Epithelial cell of proximal tubule (primary cell): Measurements from ENCODE around the gene NCAPH2. TPM values are rescaled to one million over a fixed set of nuclear protein-coding genes. Genes with fewer than 3 reads are reported as not detected.
"Not testable (repeated sequence)": the region's sequence is repeated elsewhere in the genome, so short reads cannot be mapped to it uniquely, and the experiment has no call there.

Experiments used
- DNase-seq: peaks from one replicate; pipeline ENCODE4 v3.0.0-alpha.2; 2011; ENCODE audit warnings: low read depth
- H3K4me3 ChIP-seq: 2 replicates; pipeline ENCODE4 v1.5.1; 2011; ENCODE audit warnings: low read depth, mild to moderate bottlenecking, low read length
- total RNA-seq: library from RNA; depleted of rRNA; stranded (reverse); fragments of >200 nt; gene quantifications from 2 replicates; pipeline ENCODE4 v1.2.3, GENCODE V29; 2015
- TF ChIP-seq, protein P1 (sequence below): conservative IDR thresholded peaks from 2 replicates; pipeline ENCODE4 v1.5.1; 2012; ENCODE audit warnings: low read depth, mild to moderate bottlenecking, low read length

Gene NCAPH2
- total RNA-seq, 1 donor from 2014 or later, result 69.3 TPM

DNA sequence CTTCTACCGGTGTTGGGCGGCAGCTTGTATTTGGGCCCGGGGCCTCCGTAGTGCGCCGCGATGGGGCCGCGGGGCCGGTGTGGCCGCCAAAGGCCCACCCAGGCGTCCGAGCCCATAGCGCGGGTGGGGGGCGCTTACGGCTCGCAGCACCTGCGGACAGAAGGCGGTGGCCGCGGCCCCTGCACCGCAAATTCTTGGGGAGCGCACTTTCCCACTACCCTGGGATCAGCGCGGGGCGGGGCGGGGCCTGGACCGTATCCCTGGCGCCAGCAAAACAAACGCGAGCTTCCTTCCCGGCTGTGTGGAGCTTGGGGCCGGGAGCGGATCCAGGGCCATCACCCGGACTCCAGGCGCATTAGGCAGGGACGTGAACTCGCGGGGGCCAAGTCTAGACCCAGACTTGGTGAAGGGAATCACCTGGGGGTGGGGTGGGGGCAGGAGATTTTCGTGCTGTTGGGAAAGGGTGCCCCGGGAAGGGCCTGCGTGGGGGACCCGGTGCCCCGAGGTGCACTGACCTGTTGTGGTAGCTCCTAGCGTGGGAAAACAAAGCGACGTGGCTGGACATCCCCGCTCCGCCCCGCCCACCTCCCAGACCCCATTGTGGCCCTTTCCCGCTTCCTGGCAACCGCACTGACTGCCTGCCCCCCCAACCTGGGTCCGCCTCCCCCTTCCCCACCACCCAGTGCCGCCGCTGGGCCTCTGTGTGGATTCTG lies 24.1 kb downstream of the NCAPH2 start:
- H3K4me3 ChIP-seq, result peak overlapping the region; percentile 82
- TF ChIP-seq, protein P1, sequence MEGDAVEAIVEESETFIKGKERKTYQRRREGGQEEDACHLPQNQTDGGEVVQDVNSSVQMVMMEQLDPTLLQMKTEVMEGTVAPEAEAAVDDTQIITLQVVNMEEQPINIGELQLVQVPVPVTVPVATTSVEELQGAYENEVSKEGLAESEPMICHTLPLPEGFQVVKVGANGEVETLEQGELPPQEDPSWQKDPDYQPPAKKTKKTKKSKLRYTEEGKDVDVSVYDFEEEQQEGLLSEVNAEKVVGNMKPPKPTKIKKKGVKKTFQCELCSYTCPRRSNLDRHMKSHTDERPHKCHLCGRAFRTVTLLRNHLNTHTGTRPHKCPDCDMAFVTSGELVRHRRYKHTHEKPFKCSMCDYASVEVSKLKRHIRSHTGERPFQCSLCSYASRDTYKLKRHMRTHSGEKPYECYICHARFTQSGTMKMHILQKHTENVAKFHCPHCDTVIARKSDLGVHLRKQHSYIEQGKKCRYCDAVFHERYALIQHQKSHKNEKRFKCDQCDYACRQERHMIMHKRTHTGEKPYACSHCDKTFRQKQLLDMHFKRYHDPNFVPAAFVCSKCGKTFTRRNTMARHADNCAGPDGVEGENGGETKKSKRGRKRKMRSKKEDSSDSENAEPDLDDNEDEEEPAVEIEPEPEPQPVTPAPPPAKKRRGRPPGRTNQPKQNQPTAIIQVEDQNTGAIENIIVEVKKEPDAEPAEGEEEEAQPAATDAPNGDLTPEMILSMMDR, result no peak
- no peak for DNase-seq

DNA sequence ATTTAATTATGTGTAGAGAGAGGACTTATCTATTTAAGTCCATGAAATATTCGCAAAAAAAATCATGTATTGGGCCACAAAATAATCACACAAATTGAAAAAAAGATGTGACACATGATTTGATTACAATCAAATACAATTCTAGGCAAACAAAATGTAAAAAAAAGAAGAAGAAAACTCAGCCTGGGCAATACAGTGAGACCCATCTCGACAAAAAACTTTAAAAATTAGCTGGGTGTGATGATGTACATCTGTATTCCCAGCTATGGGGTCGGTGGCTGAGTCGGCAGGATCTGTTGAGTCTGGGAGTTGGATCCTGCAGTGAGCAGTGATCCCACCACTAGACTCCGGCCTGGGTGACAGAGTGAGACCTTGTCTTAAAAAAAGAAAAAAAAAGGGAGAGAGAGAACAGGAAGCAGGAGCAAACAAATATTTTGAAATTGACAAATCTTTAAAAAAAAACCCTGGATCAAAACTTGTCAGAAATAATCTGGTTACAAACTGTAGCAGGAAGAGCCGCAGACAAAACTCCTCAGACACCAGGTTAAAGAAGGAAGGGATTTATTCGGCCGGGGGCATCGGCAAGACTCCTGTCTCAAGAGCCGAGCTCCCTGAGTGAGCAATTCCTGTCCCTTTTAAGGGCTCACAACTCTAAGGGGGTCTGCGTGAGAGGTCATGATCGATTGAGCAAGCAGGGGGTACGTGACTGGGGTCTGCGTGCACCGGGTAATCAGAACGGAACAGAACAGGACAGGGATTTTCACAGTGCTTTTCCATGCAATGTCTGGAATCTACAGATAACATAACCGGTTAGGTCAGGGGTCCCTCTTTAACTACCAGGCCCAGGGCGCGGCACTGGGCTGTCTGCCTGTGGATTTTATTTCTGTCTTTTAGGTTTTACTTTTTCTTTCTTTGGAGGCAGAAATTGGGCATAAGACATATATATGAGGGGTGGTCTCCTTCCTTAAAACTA lies 25.1 kb downstream of the NCAPH2 start:
- no peak for DNase-seq
- TF ChIP-seq, protein P1, result no peak
- H3K4me3 ChIP-seq, result peak overlapping the region; percentile 82

DNA sequence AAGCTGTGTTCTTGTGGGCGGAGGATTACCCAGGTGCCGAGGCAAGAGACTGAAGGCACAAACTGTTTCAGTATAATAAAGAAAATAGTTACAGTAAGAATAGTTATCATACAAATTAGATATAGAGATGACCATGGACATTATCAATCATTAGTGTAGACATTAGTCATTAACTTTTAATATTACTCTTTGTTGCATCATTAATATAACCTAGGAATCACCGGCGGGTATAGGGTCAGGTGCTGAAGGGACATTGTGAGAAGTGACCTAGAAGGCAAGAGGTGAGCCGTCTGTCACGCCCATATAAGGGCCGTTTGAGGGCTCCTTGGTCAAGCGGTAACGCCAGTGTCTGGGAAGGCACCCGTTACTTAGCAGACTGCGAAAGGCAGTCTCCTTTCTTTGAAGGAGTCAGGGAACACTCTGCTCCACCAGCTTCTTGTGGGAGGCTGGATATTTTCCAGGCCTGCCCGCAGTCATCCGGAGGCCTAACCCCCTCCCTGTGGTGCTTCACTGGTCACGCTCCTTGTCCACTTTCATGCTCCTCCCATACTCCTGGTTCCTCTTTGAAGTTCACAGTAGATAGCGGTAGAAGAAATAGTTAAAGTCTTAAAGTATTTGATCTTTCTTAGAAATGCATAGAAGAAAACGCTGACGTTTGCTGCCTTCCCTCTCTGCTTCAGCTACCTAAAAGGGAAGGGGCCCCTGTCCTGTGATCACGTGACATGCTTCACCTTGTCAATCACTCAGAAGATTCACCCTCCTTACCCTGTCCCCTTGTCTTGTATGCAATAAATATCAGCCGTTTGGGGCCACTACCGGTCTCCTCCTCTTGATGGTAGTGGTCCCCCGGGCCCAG lies 26.1 kb downstream of the NCAPH2 start:
- DNase-seq, H3K4me3 ChIP-seq: not testable (repeated sequence)

DNA sequence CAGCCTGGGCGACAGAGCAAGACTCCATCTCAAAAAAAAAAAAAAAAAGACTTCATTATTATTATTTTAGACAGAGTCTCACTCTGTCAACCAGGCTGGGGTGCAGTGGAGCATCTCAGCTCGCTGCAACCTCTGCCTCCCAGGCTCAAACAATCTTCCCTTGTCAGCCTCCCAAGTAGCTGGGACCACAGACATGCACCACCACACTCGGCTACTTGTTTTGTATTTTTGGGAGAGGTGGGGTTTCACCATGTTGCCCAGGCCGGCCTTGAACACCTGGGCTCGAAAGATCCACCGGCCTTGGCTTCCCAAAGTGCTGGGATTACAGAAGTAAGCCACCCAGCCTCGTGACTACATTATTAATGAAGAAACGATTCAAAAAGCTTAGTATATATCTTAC lies 27.1 kb downstream of the NCAPH2 start:
- H3K4me3 ChIP-seq, result no peak overlapping the region
- DNase-seq, result no peak
- TF ChIP-seq, protein P1, result no peak

DNA sequence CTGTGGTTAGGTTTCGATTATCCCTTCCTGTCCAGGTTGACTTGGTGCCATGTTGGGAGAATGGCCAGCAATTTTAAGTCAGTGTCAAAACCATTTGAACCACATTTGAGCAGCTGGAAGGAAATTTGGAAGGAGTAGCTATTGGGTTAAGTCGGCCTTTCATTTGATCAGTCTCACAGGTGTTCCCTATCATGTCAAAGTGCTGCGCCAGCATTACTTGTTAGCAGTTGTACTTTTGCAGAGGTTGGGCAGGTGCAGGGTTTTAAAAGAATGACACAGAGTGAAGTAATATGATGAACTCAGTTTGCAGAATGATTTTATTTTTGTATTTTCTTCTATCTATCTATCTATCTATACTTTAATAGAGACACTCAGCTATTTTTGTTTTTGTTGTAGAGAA lies 28.2 kb downstream of the NCAPH2 start:
- TF ChIP-seq, protein P1, result no peak
- DNase-seq, result no peak
- no peak overlapping the region for H3K4me3 ChIP-seq

DNA sequence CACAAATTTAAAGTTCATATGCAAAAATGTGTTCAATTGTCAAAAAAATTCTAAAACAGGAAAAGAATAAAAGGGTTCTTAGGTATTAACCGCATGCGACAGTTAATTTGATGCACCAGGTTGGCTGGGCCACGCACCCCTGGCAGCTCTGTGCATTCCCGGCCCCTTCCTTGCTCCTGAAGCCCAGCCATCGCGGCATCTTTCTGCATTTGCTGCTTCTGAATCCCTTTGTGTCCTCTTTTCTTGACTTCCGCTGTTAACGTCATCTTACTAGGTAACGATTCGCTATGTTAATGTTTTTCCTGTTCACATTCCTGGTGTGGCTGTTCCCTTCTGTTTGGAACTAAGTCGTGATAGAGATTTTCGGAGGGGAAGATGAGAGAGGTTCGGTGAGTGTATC lies 29.7 kb downstream of the NCAPH2 start:
- DNase-seq, result no peak
- TF ChIP-seq, protein P1, result no peak

DNA sequence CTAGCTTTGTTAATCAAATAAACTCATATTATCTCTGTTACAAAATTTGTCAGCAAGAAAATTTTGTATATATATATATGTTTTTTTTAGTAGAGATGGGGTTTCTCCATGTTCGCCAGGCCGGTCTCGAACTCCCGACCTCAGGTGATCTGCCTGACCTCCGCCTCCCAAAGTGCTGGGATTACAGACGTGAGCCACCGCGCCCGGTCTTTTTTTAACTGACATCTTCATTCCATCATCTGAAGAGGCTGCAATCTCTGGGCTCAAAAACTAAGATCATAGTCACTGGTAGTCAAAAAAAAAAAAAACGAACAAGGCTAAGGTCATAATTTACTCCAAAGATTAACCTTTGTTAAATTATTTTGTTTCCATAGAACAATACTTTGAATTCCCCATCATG lies 32.4 kb downstream of the NCAPH2 start:
- DNase-seq, result no peak
- H3K4me3 ChIP-seq, result no peak overlapping the region
- TF ChIP-seq, protein P1, result no peak

More for the DNA sequence above, 29.7 kb downstream of the NCAPH2 start:
- no peak overlapping the region for H3K4me3 ChIP-seq

DNA sequence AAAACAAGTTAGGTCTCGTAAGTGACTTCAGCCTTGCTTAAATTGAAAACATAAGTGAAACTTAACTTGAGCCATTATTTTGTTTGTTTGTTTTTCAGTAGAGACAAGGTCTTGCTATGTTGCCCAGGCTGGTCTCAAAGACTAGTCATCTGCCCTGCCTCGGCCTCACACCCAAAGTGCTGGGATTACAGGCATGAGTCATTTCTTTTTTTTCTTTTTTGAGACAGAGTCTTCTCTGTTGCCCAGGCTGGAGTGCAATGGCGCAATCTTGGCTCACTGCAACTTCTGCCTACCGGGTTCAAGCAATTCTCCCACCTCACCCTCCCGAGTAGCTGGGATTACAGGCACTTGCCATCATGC lies 33.6 kb downstream of the NCAPH2 start:
- not testable (repeated sequence) for H3K4me3 ChIP-seq, DNase-seq
